Panc1 (cell line): ENCODE measurements around the gene TM9SF3. TPM values are rescaled to one million over a fixed set of nuclear protein-coding genes. Genes with fewer than 3 reads are reported as not detected.
A peak's percentile ranks its signal among the peaks of the same experiment; 100 is the strongest.

Experiments
- ATAC-seq: fragments of 200-7000 bp; cut with Tn5 transposase; 2 replicates; pipeline ENCODE4 v1.9.1; 2020; ENCODE audit warnings: mild to moderate bottlenecking, moderate library complexity
- BruUV-seq: library from RNA; stranded (reverse); fragments of 400-500 nt; replicated peaks from 2 replicates; lab custom pipeline; 2021; lab: Mats Ljungman, UMichigan
- CTCF ChIA-PET: fragments of 300-600 bp; sonication (Branson Sonifier 250); formaldehyde crosslinking; loops from one replicate; lab custom pipeline; 2022; ENCODE audit warnings: antibody characterized with exemption; lab: Charles Lee
- POLR2A ChIA-PET: fragments of 300-600 bp; sonication (Branson Sonifier 250); formaldehyde crosslinking; loops from one replicate; lab custom pipeline; 2022; ENCODE audit warnings: antibody characterized with exemption; lab: Charles Lee
- DNase-seq: peaks from one replicate; pipeline ENCODE4 v3.0.0-alpha.2; 2010; ENCODE audit warnings: low read depth, low spot score
- H3K27ac ChIP-seq: 2 replicates; pipeline ENCODE4 v1.5.1; 2011; ENCODE audit warnings: mild to moderate bottlenecking, low read length, inconsistent platforms
- H3K27me3 ChIP-seq: fragments of 200-500 bp; sonication (Bioruptor generic); 2 replicates; pipeline ENCODE4 v1.6.0; 2014; ENCODE audit warnings: low read length, inconsistent platforms; ENCODE audit not compliant: control insufficient read depth, insufficient read depth
- H3K36me3 ChIP-seq: fragments of 200-500 bp; sonication (Bioruptor generic); 2 replicates; pipeline ENCODE4 v1.5.1; 2014; ENCODE audit warnings: inconsistent platforms, mild to moderate bottlenecking, low read length, moderate library complexity; ENCODE audit not compliant: control insufficient read depth, insufficient read depth
- H3K4me1 ChIP-seq: 2 replicates; pipeline ENCODE4 v1.5.1; 2011; ENCODE audit warnings: inconsistent platforms, mild to moderate bottlenecking, low read length, moderate library complexity; ENCODE audit not compliant: control insufficient read depth, insufficient read depth
- H3K4me3 ChIP-seq, 2 experiments: 2 replicates each; pipeline ENCODE4 v1.5.1; 2011 to 2012; ENCODE audit warnings: low read depth in 2 of 2, low read length in 2 of 2, mild to moderate bottlenecking in 2 of 2, inconsistent platforms in 1 of 2, moderate library complexity in 1 of 2
- H3K9me3 ChIP-seq: fragments of 200-500 bp; sonication (Bioruptor generic); 2 replicates; pipeline ENCODE4 v1.5.1; 2014; ENCODE audit warnings: low read depth, mild to moderate bottlenecking, inconsistent platforms, low read length, moderate library complexity; ENCODE audit not compliant: control insufficient read depth, insufficient read depth
- CTCF ChIP-seq: fragments of 450-650 bp; IDR thresholded peaks from 2 replicates; pipeline ENCODE4 v1.5.1; 2017; ENCODE audit warnings: mild to moderate bottlenecking
- POLR2AphosphoS5 ChIP-seq: IDR thresholded peaks from 2 replicates; pipeline ENCODE4 v1.6.1; 2012; ENCODE audit warnings: mild to moderate bottlenecking, low read depth, low read length, moderate library complexity
- REST ChIP-seq, 2 experiments: IDR thresholded peaks; 2 replicates each; pipeline ENCODE4 v1.6.1; 2011 to 2012; ENCODE audit warnings: low read depth in 2 of 2, control low read depth in 1 of 2, low read length in 1 of 2, mild to moderate bottlenecking in 1 of 2, moderate library complexity in 1 of 2; ENCODE audit not compliant: insufficient read depth in 1 of 2
- SIN3A ChIP-seq: IDR thresholded peaks from 2 replicates; pipeline ENCODE4 v1.6.1; 2012; ENCODE audit warnings: low read depth, mild to moderate bottlenecking, low read length, moderate library complexity, borderline replicate concordance; ENCODE audit not compliant: insufficient read depth
- TCF7L2 ChIP-seq: IDR thresholded peaks from 2 replicates; pipeline ENCODE4 v1.6.1; 2011; ENCODE audit warnings: mild to moderate bottlenecking, low read depth, low read length, inconsistent platforms
- in situ Hi-C: cut with HindIII; loops from 2 replicates; pipeline ENCODE4 v1.10.0; 2016; ENCODE audit warnings: low sequenced_read_pairs, low pct_unique_long_range_greater_than_20kb
- intact Hi-C: fragments of 100-400 bp; cut with micrococcal nuclease; formaldehyde crosslinking; loops from one replicate; pipeline ENCODE4 v1.10.0; 2022; ENCODE audit not compliant: unreplicated experiment
- total RNA-seq: library from RNA; stranded (reverse); gene quantifications from one replicate; pipeline ENCODE4 v1.2.1, GENCODE V29; 2021; ENCODE audit not compliant: unreplicated experiment

Gene TM9SF3
- total RNA-seq, 1 experiment from 2014 or later, result 179 TPM

DNA sequence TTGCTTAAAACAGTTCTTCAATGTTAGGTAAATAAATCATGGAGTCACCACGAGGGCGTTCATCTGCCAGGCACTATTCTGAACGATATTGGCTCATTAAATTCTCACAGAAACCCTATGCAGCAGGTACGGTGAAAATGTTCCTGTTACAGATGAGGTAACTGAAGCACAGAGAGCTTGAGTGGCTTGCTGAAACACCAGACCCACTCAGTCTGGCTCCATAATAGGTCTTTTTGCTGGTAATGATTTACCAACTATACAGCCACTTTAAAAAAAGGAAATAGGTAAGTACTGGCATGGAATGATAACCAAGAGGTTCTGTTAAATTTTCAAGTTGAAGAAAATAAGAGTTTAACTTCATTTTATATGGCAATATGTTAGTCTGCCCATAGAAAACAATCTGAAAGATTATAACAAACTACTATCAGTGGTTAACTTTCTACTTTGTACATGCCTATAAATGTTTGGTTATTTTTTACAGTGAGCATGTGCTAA lies 1.3 kb upstream of the TM9SF3 start:
- intact Hi-C loops, result no loop called here

More for the DNA sequence above, 1.3 kb upstream of the TM9SF3 start:
- Histone ChIP-seq H3K27me3 (no peaks in the 10 kb centered on the region), H3K9me3 (peaks cover 4% of the 10 kb centered on the region; the same call in 1 of the 2 replicates), H3K36me3 (peaks cover 9% of the 10 kb centered on the region), H3K27ac (peak overlapping the region; percentile 100), H3K4me1 (peaks cover 27% of the 10 kb centered on the region), H3K4me3 (peak overlapping the region; percentile 88 to 93)
- no peak for ATAC-seq
- POLR2A ChIA-PET, result no interaction called here
- in situ Hi-C loops, result no loop called here
- DNase-seq, result no peak
- no TSS peak for BruUV-seq
- TF ChIP-seq SIN3A (no peak), REST (IDR thresholded peaks at IDR 0.05; ENCODE audit: insufficient read depth in 1 of 2, low read depth in 2 of 2, low read length in 1 of 2) (no peak), TCF7L2 (no peak), POLR2AphosphoS5 (no peak), CTCF (no peak)
- CTCF ChIA-PET, result no interaction called here
